C1 segment of cervical spinal cord (tissue), 14 donors: Measurements from ENCODE around the gene SARS2.
"Not testable (repeated sequence)": the region's sequence is repeated elsewhere in the genome, so short reads cannot be mapped to it uniquely, and the experiment has no call there.

Source experiments
- DNase-seq, 14 donors: peaks; one replicate each; lab custom pipeline; 2025; lab: John Stamatoyannopoulos, UW

The SARS2 gene

GRCh38 chr19:38929929-38930775 lies at the start of gene SARS2:
SARS2 (minus strand) TSS chr19:38930763; CDS start chr19:38930736, 27 bp downstream.
- DNase-seq, result peak; percentile 88 to 100 (median 98)

- no peak for DNase-seq
Measured at GRCh38 chr19:38979812-38980211, 49.2 kb upstream of the SARS2 start.

GRCh38 chr19:38978326-38978689 lies 47.7 kb upstream of the SARS2 start:
- no peak for DNase-seq

- DNase-seq, result no peak
Measured at GRCh38 chr19:38977445-38978325, 47.1 kb upstream of the SARS2 start.

DNA sequence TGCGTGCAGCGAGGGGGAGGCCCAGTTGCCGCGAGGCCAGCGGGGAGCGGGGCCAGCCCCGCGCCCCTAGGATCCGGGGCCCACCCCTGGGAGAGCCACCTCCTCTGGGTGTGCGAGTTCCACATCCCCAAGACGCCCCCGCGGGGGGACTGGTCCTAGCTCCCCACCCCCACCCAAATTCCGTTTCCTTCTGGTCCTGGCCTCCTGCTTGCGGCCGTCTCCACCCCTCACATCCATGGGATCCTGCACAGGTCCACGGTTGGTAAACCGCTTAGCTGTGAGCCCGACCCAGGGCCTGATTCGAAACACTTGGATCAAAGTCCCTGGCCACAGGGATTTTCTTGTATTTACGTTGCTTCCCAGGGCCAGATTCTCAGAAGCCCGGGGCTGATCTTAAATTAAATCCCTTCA lies 45.3 kb upstream of the SARS2 start:
- peak in 3 of 14 donors; percentile 4 to 56 (median 42) for DNase-seq

DNA sequence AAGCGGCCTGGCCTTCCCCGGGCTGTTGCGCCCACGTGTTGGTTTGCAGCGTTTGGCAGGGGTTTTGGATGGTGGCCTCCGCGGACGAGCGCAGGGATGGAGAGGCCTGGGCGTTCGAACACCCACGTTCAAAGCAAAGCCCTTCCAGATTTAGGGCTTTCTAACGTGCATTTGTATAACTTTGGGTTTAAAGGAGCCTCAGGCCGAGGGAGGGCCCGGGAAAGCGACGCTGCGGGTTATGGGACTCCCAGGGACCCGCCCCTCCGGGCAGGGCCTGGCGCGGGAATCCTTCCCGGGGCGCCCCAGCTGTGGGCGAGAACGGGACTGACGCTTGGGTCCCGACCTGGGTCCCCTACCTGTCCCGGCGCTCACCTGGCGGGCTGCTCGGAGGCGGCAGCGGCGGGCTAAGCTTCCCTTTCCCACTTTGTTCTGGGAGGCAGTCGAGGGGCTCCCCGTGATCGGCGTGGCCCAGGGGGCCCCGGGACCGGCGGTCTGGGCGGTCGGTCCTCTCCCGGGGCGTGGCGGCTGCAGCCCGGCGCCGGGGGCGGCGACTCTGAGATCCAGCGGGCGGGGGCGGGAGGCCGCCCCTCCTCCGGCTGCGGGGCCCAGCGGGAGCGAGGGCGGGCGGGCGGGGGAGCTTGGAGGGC lies 44.8 kb upstream of the SARS2 start, which contains the start of gene FBXO17:
Gene FBXO17 (minus strand): TSS at position 529 of the 647 bp plus-strand sequence. CDS start 25,423 bp downstream, outside the sequence.
- peak in 9 of 14 donors; percentile 5 to 60 (median 32) for DNase-seq

DNA sequence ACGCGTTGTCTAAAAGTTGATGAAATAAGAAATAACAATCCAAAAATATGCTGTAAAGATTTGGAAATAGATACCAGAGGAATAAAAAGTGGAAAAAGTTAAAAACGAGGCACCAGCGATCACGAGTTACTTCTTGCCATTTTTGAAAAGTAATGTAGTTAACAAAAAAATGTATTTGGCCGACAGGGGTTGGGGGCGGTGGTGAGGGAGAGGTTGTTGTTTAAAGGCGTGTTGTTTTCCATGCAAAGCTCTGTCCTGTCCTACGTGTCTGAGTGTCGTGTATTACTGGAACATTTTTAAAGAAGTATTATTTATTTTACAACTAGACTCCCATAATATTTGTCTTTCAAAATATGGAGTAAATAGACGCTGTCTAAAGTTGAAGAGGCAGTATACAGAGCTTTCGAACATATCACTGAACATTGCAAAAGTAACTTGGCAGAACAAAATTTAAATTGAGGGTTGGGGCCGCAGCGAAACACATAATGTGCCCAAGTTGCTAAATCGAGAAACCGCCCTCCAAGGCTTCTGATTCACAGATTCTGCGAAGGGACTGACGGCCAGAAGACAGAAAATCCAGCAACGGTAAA lies 44.2 kb upstream of the SARS2 start:
- peak in 1 of 14 donors; percentile 46 for DNase-seq

- no peak for DNase-seq
Measured at GRCh38 chr19:38971672-38972071, 41.1 kb upstream of the SARS2 start.

- DNase-seq, result peak in 1 of 14 donors; percentile 28
Measured at GRCh38 chr19:38970664-38971532, 40.3 kb upstream of the SARS2 start.

DNA sequence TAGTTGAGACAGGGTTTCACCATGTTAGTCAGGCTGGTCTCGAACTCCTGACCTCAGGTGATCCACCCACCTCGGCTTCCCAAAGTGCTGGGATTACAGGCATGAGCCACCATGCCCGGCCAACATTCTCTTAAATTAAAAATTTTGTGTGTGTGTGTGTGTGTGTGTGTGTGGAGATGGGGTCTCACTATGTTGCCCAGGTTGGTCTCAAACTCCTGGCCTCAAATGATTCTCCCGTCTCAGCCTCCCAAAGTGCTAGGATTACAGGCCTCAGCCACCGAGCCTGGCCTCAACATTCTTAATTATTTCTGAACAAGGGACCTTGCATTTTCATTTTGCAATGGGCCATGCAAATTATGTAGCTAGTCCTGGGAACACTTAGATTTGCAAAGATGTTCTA lies 35.6 kb upstream of the SARS2 start:
- not testable (repeated sequence) for DNase-seq

GRCh38 chr19:38964738-38965137 lies 34.2 kb upstream of the SARS2 start:
- no peak for DNase-seq

- DNase-seq, result no peak
Measured at GRCh38 chr19:38959618-38960017, 29.1 kb upstream of the SARS2 start.

GRCh38 chr19:38958301-38958700 lies 27.7 kb upstream of the SARS2 start:
- no peak for DNase-seq

GRCh38 chr19:38956264-38956663 lies 25.7 kb upstream of the SARS2 start:
- DNase-seq, result no peak

DNA sequence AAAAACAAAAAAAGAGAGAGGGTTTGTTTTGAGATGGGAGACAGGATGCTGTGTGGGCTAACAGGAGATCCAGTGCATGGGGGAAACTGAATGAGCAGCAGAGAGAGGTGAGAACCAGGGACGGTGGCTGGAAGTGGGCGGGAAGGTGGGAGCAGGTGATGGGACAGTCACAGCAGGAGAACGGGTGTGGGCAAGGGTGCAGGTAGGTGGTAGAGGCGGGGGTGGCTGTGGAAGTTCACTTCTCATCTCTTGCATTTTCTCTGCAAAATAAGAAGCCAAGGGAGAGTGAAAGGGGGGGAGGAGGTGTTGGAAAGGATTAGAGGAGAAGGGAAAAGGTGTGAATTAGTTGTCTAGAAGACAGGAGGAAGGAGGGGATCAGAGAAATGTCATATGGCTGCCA lies 23.1 kb upstream of the SARS2 start:
- DNase-seq, result no peak

DNA sequence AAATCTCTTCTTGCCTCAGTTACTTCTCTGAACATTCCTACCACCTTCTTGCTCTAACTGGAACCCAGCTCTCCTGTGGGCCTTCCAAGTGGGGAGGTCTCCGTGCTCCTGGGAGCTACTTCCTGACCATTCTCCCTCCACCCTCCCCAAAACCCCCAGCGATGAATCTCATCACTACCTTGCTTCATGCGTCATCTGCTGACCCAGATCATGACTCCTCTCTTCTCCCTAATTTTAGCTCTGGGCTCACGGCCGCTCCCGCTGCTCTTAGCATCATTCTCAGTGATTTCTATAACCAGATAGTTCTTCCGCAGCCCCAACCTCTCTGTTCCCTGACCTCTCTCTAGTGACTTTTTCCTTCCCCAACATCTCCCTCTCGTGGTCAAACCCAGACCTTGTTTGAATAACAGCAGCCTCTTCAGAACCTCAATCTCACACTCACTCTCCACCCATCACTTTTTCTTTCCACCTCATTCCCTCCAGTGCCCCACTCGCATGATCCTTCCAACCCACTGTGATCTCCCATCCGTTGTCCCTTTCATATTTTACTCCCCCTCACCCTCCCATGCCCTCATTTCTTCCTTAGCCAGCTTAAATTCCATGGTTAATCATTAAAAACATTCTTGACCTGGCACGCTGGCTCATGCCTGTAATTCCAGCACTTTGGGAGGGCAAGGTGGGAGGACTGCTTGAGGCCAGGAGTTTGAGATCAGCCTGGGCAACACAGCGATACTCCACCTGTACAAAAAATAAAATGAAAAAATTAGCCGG lies 22.0 kb upstream of the SARS2 start:
- peak in 2 of 14 donors; percentile 1 to 3 for DNase-seq

GRCh38 chr19:38951187-38951586 lies 20.6 kb upstream of the SARS2 start:
- no peak for DNase-seq

- DNase-seq, result peak in 13 of 14 donors; percentile 29 to 84 (median 72)
Measured at GRCh38 chr19:38949580-38950367, 19.2 kb upstream of the SARS2 start.
